ENCODE results near the gene ZNF521. TPM values are rescaled to one million over a fixed set of nuclear protein-coding genes. Genes with fewer than 3 reads are reported as not detected.

The ZNF521 gene
- total and polyA plus RNA-seq, 2 donors (not counting 3 experiments of a cell fraction or from before 2014, with no cell fraction given), result 111 to 168 TPM

GRCh38 chr18:25180973-25181548, 170.9 kb downstream of the ZNF521 start:
- Histone ChIP-seq H3K4me2 (ENCODE audit: insufficient read depth, low read length) (no peak overlapping the region), H3K9me1 (replicated peaks; ENCODE audit: control insufficient read depth, extremely low read depth, insufficient read depth, low read length) (no peaks in the 10 kb centered on the region), H3K27ac (ENCODE audit: insufficient read depth, low read depth, low read length) (no peak overlapping the region), H3K27me3 (ENCODE audit: control insufficient read depth in 2 of 2, insufficient read depth in 2 of 2, low read length in 2 of 2) (no peaks in the 10 kb centered on the region), H3K36me3 (ENCODE audit: control insufficient read depth in 2 of 2, extremely low read depth in 1 of 2, insufficient read depth in 2 of 2, low read length in 2 of 2) (no peaks in the 10 kb centered on the region), H3K9ac (replicated peaks; ENCODE audit: extremely low read depth, insufficient read depth, low read length) (no peak overlapping the region), H3K79me2 (ENCODE audit: control insufficient read depth, insufficient read depth, low read length) (peaks cover 7% of the 10 kb centered on the region), H2AFZ (ENCODE audit: low read depth, low read length) (no peak overlapping the region), H4K20me1 (replicated peaks; ENCODE audit: control insufficient read depth, extremely low read depth, insufficient read depth, low read length) (peaks cover 26% of the 10 kb centered on the region), H3K9me3 (replicated peaks; ENCODE audit: control insufficient read depth, insufficient read depth, low read length) (no peaks in the 10 kb centered on the region), H3K4me3 (replicated peaks in 1 of 3; ENCODE audit: insufficient read depth in 1 of 3, low read depth in 1 of 3, low read length in 3 of 3) (no peak overlapping the region), H3K4me1 (ENCODE audit: control insufficient read depth, extremely low read depth, insufficient read depth, low read length) (peaks cover 10% of the 10 kb centered on the region)
- intact Hi-C loops (cut with micrococcal nuclease), result no loop called here
- TF ChIP-seq JUN (IDR thresholded peaks at IDR 0.05; ENCODE audit: borderline replicate concordance, insufficient read depth, insufficient read length, low read depth) (no peak), MAX (IDR thresholded peaks at IDR 0.05; ENCODE audit: insufficient read depth, insufficient read length) (no peak), FOS (IDR thresholded peaks at IDR 0.05; ENCODE audit: borderline replicate concordance, insufficient read depth, low read length) (no peak), MYC (IDR thresholded peaks at IDR 0.05; ENCODE audit: low read depth, low read length) (no peak), GATA2 (IDR thresholded peaks at IDR 0.05; ENCODE audit: insufficient read depth, insufficient read length, low read depth, low read length) (no peak), EZH2 (IDR thresholded peaks at IDR 0.05; ENCODE audit: borderline replicate concordance, low read depth, low read length, severe bottlenecking) (no peak), POLR2AphosphoS5 (IDR thresholded peaks at IDR 0.05; ENCODE audit: insufficient read depth, low read depth, low read length) (no peak), POLR2A (IDR thresholded peaks at IDR 0.05; ENCODE audit: low read depth, low read length) (no peak)
- TF ChIP-seq, protein P1, sequence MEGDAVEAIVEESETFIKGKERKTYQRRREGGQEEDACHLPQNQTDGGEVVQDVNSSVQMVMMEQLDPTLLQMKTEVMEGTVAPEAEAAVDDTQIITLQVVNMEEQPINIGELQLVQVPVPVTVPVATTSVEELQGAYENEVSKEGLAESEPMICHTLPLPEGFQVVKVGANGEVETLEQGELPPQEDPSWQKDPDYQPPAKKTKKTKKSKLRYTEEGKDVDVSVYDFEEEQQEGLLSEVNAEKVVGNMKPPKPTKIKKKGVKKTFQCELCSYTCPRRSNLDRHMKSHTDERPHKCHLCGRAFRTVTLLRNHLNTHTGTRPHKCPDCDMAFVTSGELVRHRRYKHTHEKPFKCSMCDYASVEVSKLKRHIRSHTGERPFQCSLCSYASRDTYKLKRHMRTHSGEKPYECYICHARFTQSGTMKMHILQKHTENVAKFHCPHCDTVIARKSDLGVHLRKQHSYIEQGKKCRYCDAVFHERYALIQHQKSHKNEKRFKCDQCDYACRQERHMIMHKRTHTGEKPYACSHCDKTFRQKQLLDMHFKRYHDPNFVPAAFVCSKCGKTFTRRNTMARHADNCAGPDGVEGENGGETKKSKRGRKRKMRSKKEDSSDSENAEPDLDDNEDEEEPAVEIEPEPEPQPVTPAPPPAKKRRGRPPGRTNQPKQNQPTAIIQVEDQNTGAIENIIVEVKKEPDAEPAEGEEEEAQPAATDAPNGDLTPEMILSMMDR (IDR thresholded peaks at IDR 0.05; ENCODE audit: extremely low read depth in 1 of 2, insufficient read depth in 1 of 2, low read depth in 1 of 2, low read length in 2 of 2), result no peak
- POLR2A ChIA-PET, result no interaction called here
- DNase-seq (ENCODE audit: low read depth, low spot score), result no peak
- CTCF ChIA-PET, result no interaction called here
- dilution Hi-C loops (cut with MboI; ENCODE audit: extremely low pct_ligation_motif_present, low sequenced_read_pairs), result no loop called here
- no peak for FAIRE-seq
- BruUV-seq (replicated peaks), result no TSS peak

All from endothelial cell of umbilical vein (primary cell).